GM12892 (cell line): ENCODE data around the gene KRT10.

Source experiments
- POLR2A ChIP-seq: IDR thresholded peaks from 2 replicates; pipeline ENCODE4 v1.6.1; 2011; ENCODE audit warnings: low read depth, low read length, control low read depth
- POLR2AphosphoS5 ChIP-seq: IDR thresholded peaks from 2 replicates; pipeline ENCODE4 v1.6.1; 2011; ENCODE audit warnings: low read depth, low read length, control low read depth
- TAF1 ChIP-seq: IDR thresholded peaks from 2 replicates; pipeline ENCODE4 v1.6.1; 2011; ENCODE audit warnings: low read depth, mild to moderate bottlenecking, control low read depth, low read length, borderline replicate concordance

GRCh38 chr17:40828454-40829044 is 6.1 kb upstream of the KRT10 start:
- no peak for TF ChIP-seq POLR2A
- TF ChIP-seq POLR2AphosphoS5: no peak
- no peak for TF ChIP-seq TAF1
